ENCODE data around the gene TMPRSS4.

The TMPRSS4 gene

GRCh38 chr11:118115048-118115447 is 38.2 kb downstream of the TMPRSS4 start:
- DNase-seq (ENCODE audit: low read depth): no peak
- no peak overlapping the region for H3K4me3 ChIP-seq (ENCODE audit: low read depth, low read length)
- TF ChIP-seq, protein P1, sequence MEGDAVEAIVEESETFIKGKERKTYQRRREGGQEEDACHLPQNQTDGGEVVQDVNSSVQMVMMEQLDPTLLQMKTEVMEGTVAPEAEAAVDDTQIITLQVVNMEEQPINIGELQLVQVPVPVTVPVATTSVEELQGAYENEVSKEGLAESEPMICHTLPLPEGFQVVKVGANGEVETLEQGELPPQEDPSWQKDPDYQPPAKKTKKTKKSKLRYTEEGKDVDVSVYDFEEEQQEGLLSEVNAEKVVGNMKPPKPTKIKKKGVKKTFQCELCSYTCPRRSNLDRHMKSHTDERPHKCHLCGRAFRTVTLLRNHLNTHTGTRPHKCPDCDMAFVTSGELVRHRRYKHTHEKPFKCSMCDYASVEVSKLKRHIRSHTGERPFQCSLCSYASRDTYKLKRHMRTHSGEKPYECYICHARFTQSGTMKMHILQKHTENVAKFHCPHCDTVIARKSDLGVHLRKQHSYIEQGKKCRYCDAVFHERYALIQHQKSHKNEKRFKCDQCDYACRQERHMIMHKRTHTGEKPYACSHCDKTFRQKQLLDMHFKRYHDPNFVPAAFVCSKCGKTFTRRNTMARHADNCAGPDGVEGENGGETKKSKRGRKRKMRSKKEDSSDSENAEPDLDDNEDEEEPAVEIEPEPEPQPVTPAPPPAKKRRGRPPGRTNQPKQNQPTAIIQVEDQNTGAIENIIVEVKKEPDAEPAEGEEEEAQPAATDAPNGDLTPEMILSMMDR (IDR thresholded peaks at IDR 0.05; ENCODE audit: low read depth, low read length): no peak
- TF ChIP-seq MAX (IDR thresholded peaks at IDR 0.05; ENCODE audit: low read depth, low read length): no peak
- no peak for TF ChIP-seq MYC (IDR thresholded peaks at IDR 0.05; ENCODE audit: low read depth, low read length)
- TF ChIP-seq POLR2A (IDR thresholded peaks at IDR 0.05; ENCODE audit: extremely low read depth, insufficient read length): no peak

DNA sequence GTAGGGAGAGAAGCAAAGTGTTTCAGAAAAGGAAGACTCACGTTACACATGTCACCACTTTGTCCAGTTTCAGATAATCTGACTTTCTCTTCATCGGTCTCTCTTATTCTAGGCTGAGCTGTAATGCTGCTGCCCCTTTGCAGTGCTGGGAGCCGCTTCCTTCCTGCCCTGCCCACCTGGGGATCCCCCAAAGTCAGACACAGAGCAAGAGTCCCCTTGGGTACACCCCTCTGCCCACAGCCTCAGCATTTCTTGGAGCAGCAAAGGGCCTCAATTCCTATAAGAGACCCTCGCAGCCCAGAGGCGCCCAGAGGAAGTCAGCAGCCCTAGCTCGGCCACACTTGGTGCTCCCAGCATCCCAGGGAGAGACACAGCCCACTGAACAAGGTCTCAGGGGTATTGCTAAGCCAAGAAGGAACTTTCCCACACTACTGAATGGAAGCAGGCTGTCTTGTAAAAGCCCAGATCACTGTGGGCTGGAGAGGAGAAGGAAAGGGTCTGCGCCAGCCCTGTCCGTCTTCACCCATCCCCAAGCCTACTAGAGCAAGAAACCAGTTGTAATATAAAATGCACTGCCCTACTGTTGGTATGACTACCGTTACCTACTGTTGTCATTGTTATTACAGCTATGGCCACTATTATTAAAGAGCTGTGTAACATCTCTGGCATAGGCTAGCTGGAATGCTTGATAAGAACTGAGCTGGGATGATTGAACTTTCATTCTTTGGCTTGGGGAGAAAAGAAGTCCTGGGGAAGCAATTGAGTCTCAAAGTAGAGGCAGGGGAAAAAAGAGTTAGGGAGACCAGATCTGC is 41.1 kb downstream of the TMPRSS4 start:
- TF ChIP-seq, protein P1 (IDR thresholded peaks at IDR 0.05; ENCODE audit: low read depth, low read length): no peak
- no peak for TF ChIP-seq MAX (IDR thresholded peaks at IDR 0.05; ENCODE audit: low read depth, low read length)
- TF ChIP-seq POLR2A (IDR thresholded peaks at IDR 0.05; ENCODE audit: extremely low read depth, insufficient read length): no peak
- H3K4me3 ChIP-seq (ENCODE audit: low read depth, low read length): no peak overlapping the region
- DNase-seq (ENCODE audit: low read depth): no peak

- no peak for DNase-seq (ENCODE audit: low read depth)
- no peak for TF ChIP-seq POLR2A (IDR thresholded peaks at IDR 0.05; ENCODE audit: extremely low read depth, insufficient read length)
- TF ChIP-seq MYC (IDR thresholded peaks at IDR 0.05; ENCODE audit: low read depth, low read length): no peak
- TF ChIP-seq, protein P1 (IDR thresholded peaks at IDR 0.05; ENCODE audit: low read depth, low read length): no peak
- no peak for TF ChIP-seq MAX (IDR thresholded peaks at IDR 0.05; ENCODE audit: low read depth, low read length)
- H3K4me3 ChIP-seq (ENCODE audit: low read depth, low read length): no peak overlapping the region
These were observed 43.9 kb downstream of the TMPRSS4 start for GRCh38 chr11:118120793-118121192.

- DNase-seq (ENCODE audit: low read depth): peak; percentile 65
- TF ChIP-seq, protein P1 (IDR thresholded peaks at IDR 0.05; ENCODE audit: low read depth, low read length): no peak
- TF ChIP-seq MYC (IDR thresholded peaks at IDR 0.05; ENCODE audit: low read depth, low read length) (no peak), MAX (IDR thresholded peaks at IDR 0.05; ENCODE audit: low read depth, low read length) (no peak), POLR2A (IDR thresholded peaks at IDR 0.05; ENCODE audit: extremely low read depth, insufficient read length) (no peak)
- H3K4me3 ChIP-seq (ENCODE audit: low read depth, low read length): no peak overlapping the region
These were observed 48.2 kb downstream of the TMPRSS4 start for GRCh38 chr11:118124929-118125535.

- peak; percentile 61 for DNase-seq (ENCODE audit: low read depth)
- TF ChIP-seq MAX (IDR thresholded peaks at IDR 0.05; ENCODE audit: low read depth, low read length) (no peak), POLR2A (IDR thresholded peaks at IDR 0.05; ENCODE audit: extremely low read depth, insufficient read length) (peak; percentile 54), MYC (IDR thresholded peaks at IDR 0.05; ENCODE audit: low read depth, low read length) (no peak)
- TF ChIP-seq, protein P1 (IDR thresholded peaks at IDR 0.05; ENCODE audit: low read depth, low read length): no peak
- H3K4me3 ChIP-seq (ENCODE audit: low read depth, low read length): no peak overlapping the region
These were observed 49.4 kb downstream of the TMPRSS4 start for GRCh38 chr11:118126082-118126838.
